MM.1S (cell line): ENCODE results near the gene CSF2RB.
A peak's percentile ranks its signal among the peaks of the same experiment; 100 is the strongest.

Experiments used
- DNase-seq: peaks from one replicate; pipeline ENCODE4 v3.0.0-alpha.2; 2015
- H2AFZ ChIP-seq: fragments of 300-600 bp; sonication (generic); 2 replicates; pipeline ENCODE4 v1.6.0; 2016; ENCODE audit warnings: antibody characterized with exemption, low read length
- H3F3A ChIP-seq: fragments of 300-600 bp; sonication (generic); 2 replicates; pipeline ENCODE4 v1.6.1; 2016; ENCODE audit warnings: mild to moderate bottlenecking, antibody characterized with exemption, low read length, moderate library complexity, mixed read lengths; ENCODE audit not compliant: insufficient read depth
- H3K27ac ChIP-seq: fragments of 300-600 bp; sonication (generic); 2 replicates; pipeline ENCODE4 v1.5.1; 2016; ENCODE audit warnings: mild to moderate bottlenecking, low read length
- H3K27me3 ChIP-seq: fragments of 300-600 bp; sonication (generic); replicated peaks from 2 replicates; pipeline ENCODE4 v1.6.0; 2016; ENCODE audit warnings: low read length; ENCODE audit not compliant: insufficient read depth
- H3K36me3 ChIP-seq: fragments of 300-600 bp; sonication (generic); replicated peaks from 2 replicates; pipeline ENCODE4 v1.6.1; 2016; ENCODE audit warnings: mild to moderate bottlenecking, low read length, mixed read lengths; ENCODE audit not compliant: insufficient read depth
- H3K4me1 ChIP-seq: fragments of 300-600 bp; sonication (generic); 2 replicates; pipeline ENCODE4 v1.6.1; 2016; ENCODE audit warnings: low read length, mixed read lengths
- H3K4me2 ChIP-seq: fragments of 300-600 bp; sonication (generic); 2 replicates; pipeline ENCODE4 v1.6.0; 2016; ENCODE audit warnings: low read depth, low read length
- H3K4me3 ChIP-seq: fragments of 300-600 bp; sonication (generic); 2 replicates; pipeline ENCODE4 v1.5.1; 2016; ENCODE audit warnings: low read length, mixed read lengths
- H3K79me2 ChIP-seq: fragments of 300-600 bp; sonication (generic); 2 replicates; pipeline ENCODE4 v1.6.1; 2016; ENCODE audit warnings: mixed run types, low read length, mixed read lengths
- H3K9ac ChIP-seq: fragments of 300-600 bp; sonication (generic); 2 replicates; pipeline ENCODE4 v1.6.1; 2016; ENCODE audit warnings: low read length, mixed read lengths
- H3K9me2 ChIP-seq: fragments of 300-600 bp; sonication (generic); replicated peaks from 2 replicates; pipeline ENCODE4 v1.6.1; 2016; ENCODE audit warnings: mild to moderate bottlenecking, low read length, mixed read lengths; ENCODE audit not compliant: insufficient read depth
- H3K9me3 ChIP-seq: fragments of 300-600 bp; sonication (generic); replicated peaks from 2 replicates; pipeline ENCODE4 v1.6.1; 2016; ENCODE audit warnings: mild to moderate bottlenecking, low read length, mixed read lengths; ENCODE audit not compliant: insufficient read depth
- H4K20me1 ChIP-seq: fragments of 300-600 bp; sonication (generic); 2 replicates; pipeline ENCODE4 v1.6.1; 2016; ENCODE audit warnings: mild to moderate bottlenecking, low read length, moderate library complexity, mixed read lengths; ENCODE audit not compliant: insufficient read depth
- CTCF ChIP-seq: fragments of 300-600 bp; sonication (generic); IDR thresholded peaks from 2 replicates; pipeline ENCODE4 v1.5.1; 2016; ENCODE audit warnings: antibody characterized with exemption, low read length, mixed read lengths
- EZH2 ChIP-seq: fragments of 300-600 bp; sonication (generic); optimal IDR thresholded peaks from 2 replicates; pipeline ENCODE3; 2017; ENCODE audit warnings: low read depth, mild to moderate bottlenecking, antibody characterized with exemption, low read length, mixed read lengths
- EZH2phosphoT487 ChIP-seq: fragments of 300-600 bp; sonication (generic); IDR thresholded peaks from 2 replicates; pipeline ENCODE4 v1.6.1; 2018; ENCODE audit warnings: antibody characterized with exemption, low read length

CSF2RB gene

GRCh38 chr22:36971341-36972125, 58.1 kb downstream of the CSF2RB start:
- Histone ChIP-seq H3K36me3 (no peaks in the 10 kb centered on the region), H4K20me1 (no peaks in the 10 kb centered on the region), H3K9me3 (no peaks in the 10 kb centered on the region), H3K4me2 (no peak overlapping the region), H3K9me2 (no peaks in the 10 kb centered on the region), H3K79me2 (no peaks in the 10 kb centered on the region), H2AFZ (no peak overlapping the region), H3K4me3 (no peak overlapping the region), H3F3A (no peaks in the 10 kb centered on the region), H3K4me1 (no peaks in the 10 kb centered on the region), H3K27ac (no peak overlapping the region), H3K27me3 (no peaks in the 10 kb centered on the region), H3K9ac (no peak overlapping the region)
- TF ChIP-seq EZH2phosphoT487 (no peak), CTCF (no peak), EZH2 (no peak)
- DNase-seq, result no peak

GRCh38 chr22:36976606-36977005, 63.2 kb downstream of the CSF2RB start:
- Histone ChIP-seq H3K4me2 (no peak overlapping the region), H4K20me1 (no peaks in the 10 kb centered on the region), H3K9ac (no peak overlapping the region), H3K36me3 (no peaks in the 10 kb centered on the region), H2AFZ (no peak overlapping the region), H3K27ac (no peak overlapping the region), H3K79me2 (no peaks in the 10 kb centered on the region), H3K9me3 (no peaks in the 10 kb centered on the region), H3K9me2 (no peaks in the 10 kb centered on the region), H3K27me3 (no peaks in the 10 kb centered on the region), H3F3A (no peaks in the 10 kb centered on the region; the same call in 1 of the 2 replicates), H3K4me3 (no peak overlapping the region), H3K4me1 (0 out of 2 replicates have a peak, but pooled peaks cover 3% of the 10 kb centered on the region)
- no peak for DNase-seq
- no peak for TF ChIP-seq EZH2
- TF ChIP-seq CTCF, result no peak
- TF ChIP-seq EZH2phosphoT487, result no peak

GRCh38 chr22:36977401-36977861, 64.0 kb downstream of the CSF2RB start:
- peaks cover 5% of the 10 kb centered on the region for H3K27me3 ChIP-seq
- H2AFZ ChIP-seq, result peak overlapping the region; percentile 89
- no peaks in the 10 kb centered on the region for H3K9me2 ChIP-seq
- TF ChIP-seq EZH2 (no peak), EZH2phosphoT487 (no peak), CTCF (peak; percentile 66)
- H3K36me3 ChIP-seq, result no peaks in the 10 kb centered on the region
- H3F3A ChIP-seq, result no peaks in the 10 kb centered on the region; the same call in 1 of the 2 replicates
- H3K27ac ChIP-seq, result no peak overlapping the region
- no peaks in the 10 kb centered on the region for H4K20me1 ChIP-seq
- H3K4me1 ChIP-seq, result 0 out of 2 replicates have a peak, but pooled peaks cover 3% of the 10 kb centered on the region
- H3K79me2 ChIP-seq, result no peaks in the 10 kb centered on the region
- peak; percentile 72 for DNase-seq
- H3K9ac ChIP-seq, result peak overlapping the region; percentile 29; the same call in 1 of the 2 replicates
- H3K9me3 ChIP-seq, result no peaks in the 10 kb centered on the region
- H3K4me3 ChIP-seq, result peak overlapping the region; percentile 54
- H3K4me2 ChIP-seq, result peak overlapping the region; percentile 76
